ENCODE data around the gene PRR20G. TPM values are rescaled to one million over a fixed set of nuclear protein-coding genes. Genes with fewer than 3 reads are reported as not detected.

Gene PRR20G
- total RNA-seq, 2 experiments from 2014 or later, result not detected

GRCh38 chr3:127235706-127236105, 52.1 kb downstream of the PRR20G start:
- H3K27ac Mint-ChIP-seq, result no peak overlapping the region
- TF ChIP-seq CTCF (IDR thresholded peaks at IDR 0.05), result no peak
- Histone ChIP-seq H3K4me1 (ENCODE audit: insufficient read depth, low read length) (no peaks in the 10 kb centered on the region), H3K9me3 (ENCODE audit: control insufficient read depth in 1 of 2, insufficient read depth in 1 of 2, low read length in 2 of 2) (peaks cover 5 to 24% of the 10 kb centered on the region in 2 experiments), H3K4me3 (ENCODE audit: low read length) (no peak overlapping the region), H3K36me3 (ENCODE audit: insufficient read depth, low read length) (no peaks in the 10 kb centered on the region), H3K27ac (ENCODE audit: low read depth in 1 of 2, low read length in 2 of 2) (no peak overlapping the region), H3K27me3 (ENCODE audit: control insufficient read depth in 1 of 2, insufficient read depth in 2 of 2, low read length in 2 of 2) (peaks cover 2 to 5% of the 10 kb centered on the region in 2 experiments)
- intact Hi-C loops (cut with DNase I, micrococcal nuclease), result no loop called here
- DNase-seq, result no peak
- CTCF ChIA-PET, result no interaction called here
- peaks cover 8% of the 10 kb centered on the region for H3K36me3 Mint-ChIP-seq (ENCODE audit: low read depth)
- peaks cover 2% of the 10 kb centered on the region for H3K9me3 Mint-ChIP-seq
- no peak overlapping the region for H3K4me3 Mint-ChIP-seq
- peaks cover 9% of the 10 kb centered on the region for H3K27me3 Mint-ChIP-seq
- no peak for ATAC-seq (ENCODE audit: poor library complexity)
- POLR2A ChIA-PET, result no interaction called here
- no peaks in the 10 kb centered on the region for H3K4me1 Mint-ChIP-seq (ENCODE audit: low read depth)

GRCh38 chr3:127234778-127235177, 53.1 kb downstream of the PRR20G start:
- POLR2A ChIA-PET, result no interaction called here
- Mint-ChIP-seq H3K27me3 (peaks cover 5% of the 10 kb centered on the region), H3K4me3 (no peak overlapping the region)

More at GRCh38 chr3:127234778-127235177, 53.1 kb downstream of the PRR20G start:
- Histone ChIP-seq H3K27me3 (ENCODE audit: control insufficient read depth in 1 of 2, insufficient read depth in 2 of 2, low read length in 2 of 2) (peaks cover 0 to 2% of the 10 kb centered on the region in 2 experiments), H3K9me3 (ENCODE audit: control insufficient read depth in 1 of 2, insufficient read depth in 1 of 2, low read length in 2 of 2) (peaks cover 5 to 24% of the 10 kb centered on the region in 2 experiments), H3K4me3 (ENCODE audit: low read length) (no peak overlapping the region), H3K4me1 (ENCODE audit: insufficient read depth, low read length) (no peaks in the 10 kb centered on the region), H3K36me3 (ENCODE audit: insufficient read depth, low read length) (no peaks in the 10 kb centered on the region), H3K27ac (ENCODE audit: low read depth in 1 of 2, low read length in 2 of 2) (no peak overlapping the region)
- peaks cover 2% of the 10 kb centered on the region for H3K9me3 Mint-ChIP-seq
- peaks cover 8% of the 10 kb centered on the region for H3K36me3 Mint-ChIP-seq (ENCODE audit: low read depth)
- ATAC-seq (ENCODE audit: poor library complexity), result no peak
- H3K4me1 Mint-ChIP-seq (ENCODE audit: low read depth), result no peaks in the 10 kb centered on the region
- H3K27ac Mint-ChIP-seq, result no peak overlapping the region
- no peak for TF ChIP-seq CTCF (IDR thresholded peaks at IDR 0.05)
- CTCF ChIA-PET, result no interaction called here
- intact Hi-C loops (cut with DNase I, micrococcal nuclease), result no loop called here
- DNase-seq, result no peak

Other genes with a start within 250 kb of the PRR20G start
- not detected for gene PRR23E, start 94.9 kb downstream of the PRR20G start, total RNA-seq